ENCODE measurements around the gene EPSTI1.

EPSTI1 gene

DNA sequence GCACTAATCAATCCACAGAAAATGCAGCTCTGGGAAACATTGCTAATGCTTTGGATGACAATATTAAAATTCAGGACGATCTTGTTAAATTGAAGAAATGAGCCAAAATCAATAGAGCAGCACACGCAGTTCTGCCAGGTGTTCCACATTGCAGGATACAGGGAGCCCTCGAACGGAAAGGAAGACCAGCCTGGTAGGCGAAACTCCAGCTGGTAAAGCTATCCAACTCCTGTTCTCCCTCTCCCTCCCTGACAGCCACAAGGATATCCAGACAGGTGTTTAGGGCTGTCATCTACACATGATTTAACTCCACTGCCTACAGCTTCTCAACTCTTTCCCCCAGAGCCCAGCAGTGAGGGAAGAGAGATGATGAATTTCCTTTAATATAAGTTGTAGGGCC is 67.7 kb downstream of the EPSTI1 start:
- Mint-ChIP-seq H3K4me3 (no peak overlapping the region), H3K27ac (no peak overlapping the region), H3K36me3 (ENCODE audit: low read depth) (peaks cover 37% of the 10 kb centered on the region), H3K9me3 (no peaks in the 10 kb centered on the region), H3K27me3 (no peaks in the 10 kb centered on the region), H3K4me1 (no peaks in the 10 kb centered on the region)
- ATAC-seq: no peak
- no peak for DNase-seq

- peaks cover 11% of the 10 kb centered on the region for H3K36me3 Mint-ChIP-seq (ENCODE audit: low read depth)
- no peaks in the 10 kb centered on the region for H3K9me3 Mint-ChIP-seq
- no peaks in the 10 kb centered on the region for H3K4me1 Mint-ChIP-seq
- no peak overlapping the region for H3K4me3 Mint-ChIP-seq
- DNase-seq (no peak), ATAC-seq (no peak)
- no peak overlapping the region for H3K27ac Mint-ChIP-seq
- H3K27me3 Mint-ChIP-seq: no peaks in the 10 kb centered on the region
Measured at GRCh38 chr13:42907745-42908144, 84.3 kb downstream of the EPSTI1 start.

GRCh38 chr13:42906257-42906656 is 85.8 kb downstream of the EPSTI1 start:
- H3K4me1 Mint-ChIP-seq: no peaks in the 10 kb centered on the region
- H3K4me3 Mint-ChIP-seq: no peak overlapping the region
- no peaks in the 10 kb centered on the region for H3K27me3 Mint-ChIP-seq
- peaks cover 11% of the 10 kb centered on the region for H3K36me3 Mint-ChIP-seq (ENCODE audit: low read depth)
- DNase-seq: no peak
- H3K9me3 Mint-ChIP-seq: no peaks in the 10 kb centered on the region
- H3K27ac Mint-ChIP-seq: no peak overlapping the region
- no peak for ATAC-seq

DNA sequence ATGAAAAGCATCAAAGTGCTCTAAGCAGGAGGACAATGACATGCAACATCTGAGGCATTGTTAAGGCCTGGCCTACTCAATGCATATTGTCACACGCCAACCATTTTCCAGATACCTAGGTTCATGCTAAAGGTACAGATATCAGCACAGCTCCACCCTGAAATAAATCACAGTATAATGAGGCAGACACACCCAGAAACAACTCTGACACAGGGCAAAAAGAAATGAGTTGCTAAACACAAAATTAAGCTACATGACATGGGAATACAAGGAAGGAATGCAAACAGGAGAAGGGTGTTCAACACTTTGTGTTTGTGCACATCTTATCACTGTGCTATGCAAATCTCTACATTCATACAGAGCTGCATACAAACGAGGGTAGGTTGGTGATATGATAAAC is 86.5 kb downstream of the EPSTI1 start:
- no peaks in the 10 kb centered on the region for H3K27me3 Mint-ChIP-seq
- H3K4me3 Mint-ChIP-seq: no peak overlapping the region
- H3K27ac Mint-ChIP-seq: no peak overlapping the region
- DNase-seq (no peak), ATAC-seq (no peak)
- H3K4me1 Mint-ChIP-seq: no peaks in the 10 kb centered on the region
- H3K36me3 Mint-ChIP-seq (ENCODE audit: low read depth): peaks cover 8% of the 10 kb centered on the region
- H3K9me3 Mint-ChIP-seq: no peaks in the 10 kb centered on the region

- Mint-ChIP-seq H3K4me1 (no peaks in the 10 kb centered on the region), H3K27me3 (no peaks in the 10 kb centered on the region), H3K27ac (no peak overlapping the region), H3K4me3 (no peak overlapping the region), H3K36me3 (ENCODE audit: low read depth) (peaks cover 17% of the 10 kb centered on the region), H3K9me3 (no peaks in the 10 kb centered on the region)
- DNase-seq: no peak
- ATAC-seq: no peak
Measured at GRCh38 chr13:42899266-42899665, 92.8 kb downstream of the EPSTI1 start.

DNA sequence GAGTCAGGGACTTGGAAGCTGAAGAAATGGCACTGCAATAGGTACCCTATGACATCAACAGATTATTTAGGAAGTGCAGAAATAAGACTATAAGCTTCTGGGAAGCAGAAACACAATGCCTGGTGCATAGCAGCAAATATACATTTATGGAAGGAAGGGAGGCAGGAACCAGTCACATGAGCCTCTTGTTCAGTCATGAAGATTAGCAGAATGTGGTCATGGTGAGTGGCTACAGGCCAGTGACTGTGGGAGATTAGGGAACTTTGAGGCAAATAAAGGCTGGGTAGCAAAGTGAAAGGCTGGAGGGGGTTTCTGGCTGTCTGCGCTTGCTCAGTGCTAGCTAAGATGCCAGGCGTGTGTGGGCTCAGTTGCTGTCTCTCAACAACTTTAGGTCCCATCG is 96.3 kb downstream of the EPSTI1 start:
- H3K9me3 Mint-ChIP-seq: no peaks in the 10 kb centered on the region
- no peak for ATAC-seq
- H3K4me3 Mint-ChIP-seq: no peak overlapping the region
- H3K4me1 Mint-ChIP-seq: no peaks in the 10 kb centered on the region
- H3K27me3 Mint-ChIP-seq: no peaks in the 10 kb centered on the region
- no peak overlapping the region for H3K27ac Mint-ChIP-seq
- DNase-seq: no peak
- H3K36me3 Mint-ChIP-seq (ENCODE audit: low read depth): peaks cover 9% of the 10 kb centered on the region

DNA sequence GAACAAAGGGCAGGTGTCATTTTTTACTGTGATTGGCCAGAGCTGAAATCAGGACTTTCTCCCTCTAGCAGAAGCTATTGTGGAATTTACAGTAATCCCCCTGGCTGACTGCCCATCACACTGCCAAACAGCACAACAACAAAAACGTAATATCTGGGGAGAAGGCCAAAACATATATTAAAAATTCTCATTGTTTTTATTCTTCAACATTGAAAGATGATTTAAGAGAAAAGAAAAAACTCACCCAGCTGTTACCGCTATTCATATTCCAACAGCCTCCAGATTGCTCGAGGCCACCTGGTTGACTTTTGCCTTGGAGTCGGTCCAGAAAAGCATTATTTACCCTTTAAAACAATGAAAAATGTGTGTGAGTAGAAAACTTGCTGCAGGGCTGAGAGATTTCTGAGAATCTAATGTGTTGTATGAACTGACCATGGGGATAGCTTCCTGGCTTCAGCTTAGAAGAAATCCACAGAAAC is 97.2 kb downstream of the EPSTI1 start:
- ATAC-seq (no peak), DNase-seq (no peak)
- Mint-ChIP-seq H3K36me3 (ENCODE audit: low read depth) (peaks cover 9% of the 10 kb centered on the region), H3K27ac (no peak overlapping the region), H3K4me1 (no peaks in the 10 kb centered on the region), H3K27me3 (no peaks in the 10 kb centered on the region), H3K4me3 (no peak overlapping the region), H3K9me3 (no peaks in the 10 kb centered on the region)

DNA sequence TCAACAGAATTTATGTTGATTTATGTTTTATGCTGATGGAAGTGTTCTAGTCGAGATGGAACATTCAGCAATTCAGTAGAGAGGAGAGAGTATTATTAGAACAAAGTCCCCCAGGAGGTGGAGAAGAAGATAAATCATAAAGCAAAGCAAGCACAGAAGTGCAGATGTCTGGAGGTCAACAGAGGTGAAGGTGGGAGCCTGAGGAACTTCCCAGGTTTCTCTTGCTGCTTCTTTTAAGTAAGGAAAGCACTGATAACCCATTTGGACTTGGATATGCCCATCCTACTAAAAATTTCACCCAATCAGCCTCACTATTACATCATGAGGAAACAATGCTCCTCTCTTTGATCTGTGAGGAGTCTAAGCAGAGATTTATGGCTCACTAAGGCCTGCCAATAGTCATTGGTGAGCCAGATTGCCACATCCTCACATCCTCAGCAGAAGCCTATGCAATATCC is 98.8 kb downstream of the EPSTI1 start:
- Mint-ChIP-seq H3K36me3 (ENCODE audit: low read depth) (peaks cover 7% of the 10 kb centered on the region), H3K4me3 (no peak overlapping the region), H3K27me3 (no peaks in the 10 kb centered on the region), H3K27ac (no peak overlapping the region), H3K9me3 (no peaks in the 10 kb centered on the region), H3K4me1 (no peaks in the 10 kb centered on the region)
- no peak for DNase-seq
- no peak for ATAC-seq

- no peak overlapping the region for H3K4me3 Mint-ChIP-seq
- no peaks in the 10 kb centered on the region for H3K4me1 Mint-ChIP-seq
- H3K27me3 Mint-ChIP-seq: no peaks in the 10 kb centered on the region
- no peaks in the 10 kb centered on the region for H3K9me3 Mint-ChIP-seq
- no peak overlapping the region for H3K27ac Mint-ChIP-seq
- ATAC-seq: no peak
- DNase-seq: no peak
- peaks cover 5% of the 10 kb centered on the region for H3K36me3 Mint-ChIP-seq (ENCODE audit: low read depth)
Measured at GRCh38 chr13:42892760-42893159, 99.3 kb downstream of the EPSTI1 start.

GRCh38 chr13:42891591-42891990 is 100.5 kb downstream of the EPSTI1 start:
- no peak overlapping the region for H3K27ac Mint-ChIP-seq
- no peaks in the 10 kb centered on the region for H3K9me3 Mint-ChIP-seq
- H3K27me3 Mint-ChIP-seq: no peaks in the 10 kb centered on the region
- ATAC-seq (no peak), DNase-seq (no peak)
- H3K4me3 Mint-ChIP-seq: no peak overlapping the region
- no peaks in the 10 kb centered on the region for H3K4me1 Mint-ChIP-seq
- H3K36me3 Mint-ChIP-seq (ENCODE audit: low read depth): peaks cover 8% of the 10 kb centered on the region

- DNase-seq: no peak
- H3K9me3 Mint-ChIP-seq: no peaks in the 10 kb centered on the region
- no peak overlapping the region for H3K4me3 Mint-ChIP-seq
- H3K27ac Mint-ChIP-seq: no peak overlapping the region
- H3K36me3 Mint-ChIP-seq (ENCODE audit: low read depth): peaks cover 9% of the 10 kb centered on the region
- no peaks in the 10 kb centered on the region for H3K4me1 Mint-ChIP-seq
- no peaks in the 10 kb centered on the region for H3K27me3 Mint-ChIP-seq
- no peak for ATAC-seq
Measured at GRCh38 chr13:42885325-42885724, 106.7 kb downstream of the EPSTI1 start.

DNA sequence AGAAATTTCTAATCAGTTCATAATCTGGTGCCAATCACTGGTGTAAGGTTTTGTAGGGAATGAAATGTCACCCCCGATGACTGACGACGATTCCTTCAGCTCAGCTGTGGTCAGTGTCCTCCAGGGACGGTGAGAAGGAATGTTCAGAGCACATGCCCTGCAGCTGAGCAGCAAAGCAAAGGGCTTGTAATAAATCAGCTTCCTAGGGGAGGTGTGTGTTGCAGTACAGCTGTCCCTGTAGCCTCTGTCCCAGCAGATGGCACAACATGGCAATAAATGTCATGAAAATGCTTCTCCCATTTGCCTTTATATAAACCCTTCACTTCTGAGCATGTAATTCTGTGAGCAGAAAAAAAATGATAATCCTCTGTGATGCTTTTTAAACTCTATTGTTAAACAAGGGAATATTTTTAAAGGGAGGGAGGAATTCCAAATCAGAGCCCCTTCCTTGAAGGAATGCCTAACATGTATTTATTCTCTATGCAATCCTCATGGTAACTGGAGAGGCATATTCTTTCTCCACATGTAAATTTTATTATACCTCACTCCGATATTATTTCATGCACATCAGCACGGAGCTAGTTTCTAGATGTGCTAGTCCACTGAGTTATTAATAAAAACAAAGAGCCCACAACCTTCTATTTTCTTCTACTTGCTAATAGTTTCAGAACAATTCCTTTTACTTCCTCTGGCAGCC is 108.1 kb downstream of the EPSTI1 start:
- Mint-ChIP-seq H3K27ac (no peak overlapping the region), H3K4me3 (no peak overlapping the region), H3K27me3 (peaks cover 10% of the 10 kb centered on the region), H3K4me1 (no peaks in the 10 kb centered on the region), H3K9me3 (no peaks in the 10 kb centered on the region), H3K36me3 (ENCODE audit: low read depth) (peaks cover 11% of the 10 kb centered on the region)
- DNase-seq (no peak), ATAC-seq (no peak)

GRCh38 chr13:42883142-42883541 is 108.9 kb downstream of the EPSTI1 start:
- peaks cover 10% of the 10 kb centered on the region for H3K27me3 Mint-ChIP-seq
- no peaks in the 10 kb centered on the region for H3K9me3 Mint-ChIP-seq
- H3K4me3 Mint-ChIP-seq: no peak overlapping the region
- H3K27ac Mint-ChIP-seq: no peak overlapping the region
- peaks cover 11% of the 10 kb centered on the region for H3K36me3 Mint-ChIP-seq (ENCODE audit: low read depth)
- DNase-seq (no peak), ATAC-seq (no peak)
- H3K4me1 Mint-ChIP-seq: no peaks in the 10 kb centered on the region

- ATAC-seq: no peak
- peaks cover 2% of the 10 kb centered on the region for H3K36me3 Mint-ChIP-seq (ENCODE audit: low read depth)
- no peak overlapping the region for H3K27ac Mint-ChIP-seq
- H3K4me1 Mint-ChIP-seq: peaks cover 17% of the 10 kb centered on the region
- H3K4me3 Mint-ChIP-seq: no peak overlapping the region
- no peak for DNase-seq
- H3K9me3 Mint-ChIP-seq: no peaks in the 10 kb centered on the region
- peaks cover 10% of the 10 kb centered on the region for H3K27me3 Mint-ChIP-seq
Measured at GRCh38 chr13:42880056-42880605, 111.9 kb downstream of the EPSTI1 start.

DNA sequence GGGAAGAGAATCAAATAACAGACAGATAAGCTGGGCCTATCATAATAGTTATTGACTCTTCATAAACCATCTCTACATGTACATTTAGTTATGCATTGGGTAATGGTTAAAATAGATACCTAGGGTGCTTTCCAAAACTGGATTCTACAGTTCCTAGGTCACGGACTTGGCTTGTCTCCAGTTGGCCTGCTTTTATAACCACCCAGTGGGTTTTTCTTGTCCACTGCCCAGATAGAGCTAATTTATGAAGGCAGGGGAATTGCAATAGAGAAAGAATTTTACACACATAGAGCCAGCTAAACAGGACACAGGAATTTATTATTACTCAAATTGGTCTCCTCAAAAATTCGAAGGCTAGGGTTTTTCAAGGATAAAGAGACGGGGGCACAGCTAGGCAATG is 113.3 kb downstream of the EPSTI1 start:
- DNase-seq: no peak
- Mint-ChIP-seq H3K4me1 (peaks cover 17% of the 10 kb centered on the region), H3K27ac (no peak overlapping the region)

More for the DNA sequence above, 113.3 kb downstream of the EPSTI1 start:
- Mint-ChIP-seq H3K4me3 (no peak overlapping the region), H3K27me3 (peaks cover 13% of the 10 kb centered on the region), H3K9me3 (no peaks in the 10 kb centered on the region), H3K36me3 (ENCODE audit: low read depth) (peaks cover 2% of the 10 kb centered on the region)
- ATAC-seq: no peak

Data from activated naive CD8-positive, alpha-beta T cell treated with anti-CD3 and anti-CD28 coated beads, Interleukin-2, amount 50 U/mL, for 24 hours (primary cell).